Putamen (tissue), 1 donor: ENCODE results near the gene SLC5A10.
"Not testable (repeated sequence)": the region's sequence is repeated elsewhere in the genome, so short reads cannot be mapped to it uniquely, and the experiment has no call there.

Experiments used
- DNase-seq: peaks from one replicate; pipeline ENCODE4 v3.0.0-alpha.2; 2016; ENCODE audit warnings: low spot score

SLC5A10 gene

DNA sequence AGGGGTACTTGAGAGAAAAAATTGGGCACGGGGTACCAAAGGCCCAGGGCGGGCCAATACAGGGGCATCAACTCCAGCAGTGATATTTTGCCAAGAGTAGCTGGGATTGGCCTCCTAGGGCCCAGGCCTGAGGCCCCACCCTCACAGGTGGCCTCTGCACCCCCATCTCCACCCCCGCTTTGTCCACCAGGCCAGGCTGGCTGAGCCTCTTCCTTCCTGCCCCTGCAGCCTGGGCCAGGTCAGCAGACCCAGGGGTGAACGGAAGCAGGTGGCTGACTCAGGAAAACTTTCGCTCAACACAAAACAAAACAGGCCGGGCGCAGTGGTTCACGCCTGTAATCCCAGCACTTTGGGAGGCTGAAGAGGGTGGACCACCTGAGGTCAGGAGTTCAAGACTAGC, 91.1 kb downstream of the SLC5A10 start:
- not testable (repeated sequence) for DNase-seq

DNA sequence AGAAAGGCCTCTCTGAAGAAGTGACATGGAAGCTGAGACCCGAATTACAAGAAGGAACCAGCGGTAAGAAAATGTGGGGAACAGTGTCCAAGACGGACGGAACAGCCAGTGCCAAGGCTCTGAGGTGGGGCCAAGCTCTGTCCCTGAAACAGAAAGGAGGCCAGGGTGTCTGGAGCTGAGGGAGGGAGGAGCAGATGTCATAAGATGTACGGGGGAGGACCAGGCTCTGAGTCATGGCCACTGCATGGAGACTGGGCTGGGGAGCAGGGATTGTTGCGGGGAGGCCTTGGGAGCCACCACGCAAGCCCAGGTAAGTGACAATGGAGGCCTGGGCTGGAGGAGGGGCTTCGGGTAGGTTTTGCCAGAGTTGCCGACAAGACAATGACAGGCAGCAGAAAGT, 92.7 kb downstream of the SLC5A10 start:
- DNase-seq, result not testable (repeated sequence)

DNA sequence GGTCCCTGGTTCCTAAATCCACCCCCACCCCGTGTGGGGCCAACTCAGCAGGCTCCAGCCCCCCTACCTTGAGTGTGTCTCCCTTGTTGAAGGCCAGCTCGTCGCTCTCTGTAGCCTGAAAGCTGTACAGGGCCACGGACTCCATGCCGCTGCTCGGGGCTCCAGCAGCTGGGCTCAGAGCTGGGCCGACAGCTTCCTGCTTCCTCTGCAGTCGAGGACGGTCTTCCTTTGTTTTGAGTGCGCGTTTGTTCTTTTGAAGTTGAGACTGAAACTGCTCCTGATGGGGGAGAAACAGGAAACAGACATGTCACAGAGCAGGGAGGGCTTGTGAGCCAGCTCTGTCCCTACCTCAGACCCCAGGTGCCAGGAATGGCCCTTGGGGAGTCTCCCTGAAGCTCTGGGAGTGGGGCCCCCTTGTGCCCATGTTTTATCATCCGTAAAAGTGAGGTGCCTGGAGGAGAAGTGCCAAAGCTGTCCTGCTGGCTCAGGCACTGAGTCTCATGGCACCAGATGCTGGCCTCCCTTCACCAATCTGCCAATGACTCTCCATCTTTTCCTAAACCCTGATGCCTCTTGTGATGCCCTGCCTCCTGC, 94.9 kb downstream of the SLC5A10 start, which contains the start of gene GRAP:
Gene GRAP, minus strand, starts transcription at position 176 of the 594 bp plus-strand sequence. Its CDS starts 31 bp downstream, at position 145.
- not testable (repeated sequence) for DNase-seq

DNA sequence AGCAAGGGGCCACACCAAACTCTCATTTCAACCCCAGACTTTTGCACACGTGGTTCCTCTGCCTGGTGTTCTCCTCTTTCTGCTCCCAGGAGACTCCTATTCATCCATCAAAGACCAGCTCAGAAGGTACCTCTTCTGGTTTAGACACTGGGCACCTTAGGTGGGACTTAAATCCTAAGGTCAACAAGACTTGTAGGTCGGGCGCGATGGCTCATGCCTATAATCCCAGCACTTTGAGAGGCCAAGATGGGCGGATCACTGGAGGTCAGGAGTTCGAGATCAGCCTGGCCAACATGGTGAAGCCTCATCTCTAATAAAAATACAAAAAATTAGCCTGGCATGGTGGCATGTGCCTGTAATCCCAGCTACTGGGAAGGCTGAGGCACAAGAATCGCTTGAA, 95.5 kb downstream of the SLC5A10 start:
- DNase-seq, result not testable (repeated sequence)

DNA sequence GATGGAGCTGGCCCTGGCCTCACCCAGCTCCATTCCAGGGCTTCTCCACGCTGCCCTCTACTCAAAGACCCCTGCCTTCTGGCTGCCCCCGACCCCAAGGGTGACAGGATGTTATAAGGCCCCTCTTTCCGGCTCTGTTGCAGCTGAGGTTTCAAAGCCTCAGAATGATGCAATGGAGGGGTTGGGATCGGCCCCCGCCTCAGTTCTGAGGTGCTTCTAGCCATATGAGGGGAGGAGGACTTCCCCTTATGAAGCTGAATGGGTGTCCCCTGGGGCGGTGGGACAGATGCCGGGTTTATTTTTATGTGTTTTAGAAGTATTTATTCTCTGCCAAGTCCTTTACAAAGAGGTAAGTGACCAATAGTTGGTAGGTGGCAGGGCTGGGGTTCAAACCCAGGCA, 96.9 kb downstream of the SLC5A10 start:
- DNase-seq, result not testable (repeated sequence)

DNA sequence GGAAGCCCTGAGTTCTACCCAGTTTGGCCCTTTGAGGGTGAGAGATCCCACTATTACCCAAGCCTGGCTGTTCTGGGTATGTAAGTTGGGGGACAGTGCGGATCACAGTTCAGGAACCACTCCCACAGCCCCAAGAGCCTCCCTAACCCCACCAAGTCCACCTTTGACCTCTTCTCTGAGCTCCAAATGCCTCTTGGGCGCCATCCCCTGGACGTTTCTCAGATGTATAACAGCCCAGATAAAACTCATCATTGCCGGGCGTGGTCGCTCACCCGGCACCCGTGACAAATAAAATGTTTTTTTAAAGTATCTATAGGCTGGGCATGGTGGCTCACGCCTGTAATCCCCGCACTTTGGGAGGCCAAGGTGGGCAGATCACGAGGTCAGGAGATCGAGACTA, 103.5 kb downstream of the SLC5A10 start:
- not testable (repeated sequence) for DNase-seq

DNA sequence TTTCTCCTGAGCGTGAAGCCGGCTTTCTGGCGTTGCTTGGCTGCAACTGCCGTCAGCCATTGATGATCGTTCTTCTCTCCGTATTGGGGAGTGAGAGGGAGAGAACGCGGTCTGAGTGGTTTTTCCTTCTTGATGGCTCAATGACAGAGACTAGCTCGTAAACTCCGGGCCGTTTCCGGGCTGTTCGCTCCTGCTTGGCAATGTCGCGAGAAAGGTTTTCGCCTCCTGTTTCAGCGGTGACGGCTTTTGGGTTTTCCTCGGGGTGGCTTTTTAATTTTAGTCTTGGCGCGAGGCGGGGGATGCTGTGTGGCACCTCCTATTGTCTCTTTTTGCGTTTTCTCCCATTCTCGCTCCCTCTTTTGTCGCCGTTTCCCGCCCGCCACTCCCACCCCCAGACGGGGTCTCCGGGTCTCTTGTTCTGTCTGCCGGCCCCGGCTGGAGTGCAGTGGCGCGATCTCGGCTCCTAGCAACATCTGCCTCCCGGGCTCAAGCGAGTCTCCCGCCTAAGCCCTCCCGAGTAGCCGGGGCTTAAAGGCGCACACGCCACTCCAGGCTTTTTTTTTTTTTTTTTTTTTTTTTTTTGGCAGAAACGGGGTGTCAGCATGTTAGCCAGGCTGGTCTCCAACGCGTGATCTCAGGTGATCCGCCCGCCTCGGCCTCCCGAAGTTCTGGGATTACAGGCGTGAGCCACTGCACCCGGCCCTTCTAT, 110.2 kb downstream of the SLC5A10 start:
- not testable (repeated sequence) for DNase-seq

DNA sequence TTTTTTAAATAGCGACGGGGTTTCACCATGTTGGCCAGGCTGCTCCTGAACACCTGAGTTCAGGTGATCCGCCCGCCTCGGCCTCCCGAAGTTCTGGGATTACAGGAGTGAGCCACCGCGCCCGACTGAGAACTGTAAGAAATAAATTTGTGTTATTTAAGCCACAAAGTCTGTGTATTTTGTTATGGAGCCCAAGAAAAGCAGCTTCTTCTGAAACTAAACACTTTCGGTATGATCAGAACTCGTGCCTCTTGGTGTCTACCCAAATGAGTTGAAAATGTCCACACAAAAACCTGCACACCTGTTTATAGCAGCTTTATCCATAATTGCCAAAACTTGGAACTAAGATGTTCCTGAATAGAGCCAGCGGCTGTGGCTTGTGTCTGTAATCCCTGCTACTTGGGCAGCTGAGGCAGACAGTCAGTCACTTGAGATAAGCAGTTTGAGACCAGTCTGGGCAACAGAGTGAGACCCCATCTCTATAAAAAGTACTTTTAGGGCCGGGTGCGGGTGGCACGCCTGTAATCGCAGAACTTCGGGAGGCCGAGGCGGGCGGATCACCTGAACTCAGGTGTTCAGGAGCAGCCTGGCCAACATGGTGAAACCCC, 110.9 kb downstream of the SLC5A10 start:
- DNase-seq, result not testable (repeated sequence)

DNA sequence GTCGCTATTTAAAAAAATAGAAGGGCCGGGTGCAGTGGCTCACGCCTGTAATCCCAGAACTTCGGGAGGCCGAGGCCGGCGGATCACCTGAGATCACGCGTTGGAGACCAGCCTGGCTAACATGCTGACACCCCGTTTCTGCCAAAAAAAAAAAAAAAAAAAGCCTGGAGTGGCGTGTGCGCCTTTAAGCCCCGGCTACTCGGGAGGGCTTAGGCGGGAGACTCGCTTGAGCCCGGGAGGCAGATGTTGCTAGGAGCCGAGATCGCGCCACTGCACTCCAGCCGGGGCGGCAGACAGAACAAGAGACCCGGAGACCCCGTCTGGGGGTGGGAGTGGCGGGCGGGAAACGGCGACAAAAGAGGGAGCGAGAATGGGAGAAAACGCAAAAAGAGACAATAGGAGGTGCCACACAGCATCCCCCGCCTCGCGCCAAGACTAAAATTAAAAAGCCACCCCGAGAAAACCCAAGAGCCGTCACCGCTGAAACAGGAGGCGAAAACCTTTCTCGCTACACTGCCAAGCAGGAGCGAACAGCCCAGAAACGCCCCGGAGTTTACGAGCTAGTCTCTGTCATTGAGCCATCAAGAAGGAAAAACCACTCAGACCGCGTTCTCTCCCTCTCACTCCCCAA, 111.5 kb downstream of the SLC5A10 start:
- not testable (repeated sequence) for DNase-seq

DNA sequence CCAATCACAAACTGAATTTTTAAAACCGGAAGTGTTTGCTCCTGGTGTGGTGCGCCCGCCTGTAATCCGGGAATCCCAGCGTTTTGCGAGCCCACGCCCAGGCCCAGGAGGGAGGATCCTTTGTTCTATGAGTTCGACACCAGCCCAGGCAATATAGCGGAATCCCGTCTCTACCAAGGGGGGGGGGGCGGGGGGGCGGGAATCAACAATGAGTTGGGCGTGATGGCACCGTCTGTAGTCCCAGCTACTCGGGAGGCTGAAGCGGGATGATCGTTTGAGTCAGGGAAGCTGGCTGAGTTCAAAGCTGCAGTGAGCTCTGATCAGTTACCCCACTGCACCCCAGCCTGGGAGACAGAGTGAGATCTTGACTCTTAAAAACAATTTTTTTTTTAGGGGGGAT, 112.4 kb downstream of the SLC5A10 start:
- DNase-seq, result not testable (repeated sequence)

DNA sequence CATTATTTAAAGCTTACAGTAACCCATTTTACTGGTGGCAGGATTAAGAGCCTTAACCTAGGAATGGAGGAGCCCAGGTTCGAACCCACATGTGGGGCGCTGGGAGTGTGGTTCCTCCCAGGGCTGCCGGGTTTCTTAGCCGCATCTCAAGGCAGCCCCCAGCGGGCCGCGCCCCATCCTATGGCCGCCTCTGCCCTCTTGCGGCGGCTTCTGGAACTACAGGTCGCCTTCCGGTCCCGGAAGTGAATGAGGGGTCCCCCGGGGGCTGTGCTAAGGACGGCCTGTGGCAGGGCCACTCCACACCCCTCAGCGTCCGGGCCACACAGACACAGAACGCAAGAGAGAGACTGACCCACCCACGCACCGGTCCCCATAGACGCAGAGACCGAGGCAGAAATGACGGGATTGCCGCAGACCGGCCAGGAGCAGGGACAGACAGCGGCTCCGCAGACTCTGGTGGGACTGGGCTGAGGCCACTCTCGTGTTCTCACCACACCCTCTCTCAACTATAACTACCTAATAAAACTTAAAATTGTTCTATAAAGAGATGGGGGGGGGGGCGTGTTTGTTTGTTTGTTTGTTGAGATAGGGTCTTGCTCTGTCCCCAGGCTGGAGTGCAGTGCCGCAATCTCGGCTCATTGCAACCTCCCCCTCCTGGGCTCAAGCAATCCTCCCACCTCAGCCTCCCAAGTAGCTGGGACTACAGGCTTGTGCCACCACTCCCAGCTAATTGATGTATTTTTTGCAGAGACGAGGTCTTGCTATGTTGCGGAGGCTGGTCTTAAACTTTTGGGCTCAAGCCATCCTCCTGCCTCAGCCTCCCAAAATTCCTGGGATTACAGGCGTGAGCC, 118.6 kb downstream of the SLC5A10 start:
- DNase-seq, result not testable (repeated sequence)
